Measurements from ENCODE around the gene S100A7.
"Not testable (repeated sequence)": the region's sequence is repeated elsewhere in the genome, so short reads cannot be mapped to it uniquely, and the experiment has no call there.

The S100A7 gene

DNA sequence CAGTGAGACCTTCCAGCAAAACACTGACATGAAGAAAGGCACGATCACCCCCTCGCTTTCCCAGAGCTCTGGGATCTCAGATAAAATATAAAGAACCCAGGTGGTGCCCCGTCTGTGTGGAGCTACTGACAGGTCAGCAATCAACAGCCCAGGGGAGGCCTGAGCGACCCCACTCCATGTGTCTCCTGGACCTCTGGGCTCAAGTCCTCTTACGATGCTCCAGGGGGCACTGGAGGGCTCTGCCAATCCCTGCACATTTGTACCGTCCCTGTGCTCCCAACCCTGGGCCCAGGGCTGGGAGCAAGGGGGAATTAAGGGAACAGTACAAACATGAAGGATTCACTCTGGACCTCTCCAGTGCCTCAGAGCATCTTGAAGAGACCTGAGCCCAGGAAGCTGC, 31.7 kb downstream of the S100A7 start:
- no peaks in the 10 kb centered on the region for H3K4me1 ChIP-seq (ENCODE audit: control insufficient read depth, insufficient read depth, low read length)
- no peaks in the 10 kb centered on the region for H3K27me3 ChIP-seq (ENCODE audit: control insufficient read depth, insufficient read depth, low read length)
- H3K4me3 ChIP-seq (ENCODE audit: low read depth, low read length), result no peak overlapping the region
- no peak overlapping the region for H3K9ac ChIP-seq (ENCODE audit: low read depth, low read length)
- H3K36me3 ChIP-seq (ENCODE audit: control insufficient read depth, insufficient read depth, low read length), result no peaks in the 10 kb centered on the region
- no peaks in the 10 kb centered on the region for H3K9me3 ChIP-seq (ENCODE audit: control insufficient read depth, insufficient read depth, low read length)

DNA sequence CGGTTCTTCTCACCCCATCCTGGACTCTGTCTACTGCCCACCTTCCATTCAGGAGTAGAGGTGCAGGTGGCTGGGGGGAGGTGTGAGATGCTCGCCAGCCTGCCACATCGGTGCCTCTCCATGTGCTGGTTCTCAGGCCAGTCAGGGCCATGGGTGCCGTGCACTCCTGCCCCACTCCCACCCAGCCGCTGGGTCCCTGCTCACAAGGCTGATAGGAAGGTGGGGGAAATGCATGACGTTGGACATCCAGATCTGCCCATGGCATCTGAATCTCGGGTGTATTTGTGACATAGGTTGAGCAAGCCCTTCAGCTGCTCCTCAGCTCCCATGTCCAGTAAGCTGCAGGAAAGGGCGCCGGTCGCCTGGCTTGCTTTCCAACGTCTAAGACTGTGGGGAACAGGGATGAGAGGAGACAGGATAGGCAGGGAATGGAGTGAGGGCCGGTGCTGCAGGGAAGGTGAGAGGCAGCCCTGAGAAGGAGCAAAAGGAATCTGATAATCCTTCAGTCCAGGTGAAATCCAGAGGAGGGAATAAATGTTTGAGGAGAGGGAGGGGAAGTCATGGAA, 32.3 kb downstream of the S100A7 start:
- Histone ChIP-seq H3K9ac (ENCODE audit: low read depth, low read length) (no peak overlapping the region), H3K4me3 (ENCODE audit: low read depth, low read length) (no peak overlapping the region), H3K9me3 (ENCODE audit: control insufficient read depth, insufficient read depth, low read length) (no peaks in the 10 kb centered on the region), H3K36me3 (ENCODE audit: control insufficient read depth, insufficient read depth, low read length) (no peaks in the 10 kb centered on the region), H3K4me1 (ENCODE audit: control insufficient read depth, insufficient read depth, low read length) (no peaks in the 10 kb centered on the region), H3K27me3 (ENCODE audit: control insufficient read depth, insufficient read depth, low read length) (no peaks in the 10 kb centered on the region)

- Histone ChIP-seq H3K9me3 (ENCODE audit: control insufficient read depth, insufficient read depth, low read length) (no peaks in the 10 kb centered on the region), H3K4me1 (ENCODE audit: control insufficient read depth, insufficient read depth, low read length) (no peaks in the 10 kb centered on the region), H3K27me3 (ENCODE audit: control insufficient read depth, insufficient read depth, low read length) (no peaks in the 10 kb centered on the region), H3K9ac (ENCODE audit: low read depth, low read length) (no peak overlapping the region), H3K36me3 (ENCODE audit: control insufficient read depth, insufficient read depth, low read length) (no peaks in the 10 kb centered on the region), H3K4me3 (ENCODE audit: low read depth, low read length) (no peak overlapping the region)
These were observed 33.6 kb downstream of the S100A7 start for GRCh38 chr1:153426809-153427208.

DNA sequence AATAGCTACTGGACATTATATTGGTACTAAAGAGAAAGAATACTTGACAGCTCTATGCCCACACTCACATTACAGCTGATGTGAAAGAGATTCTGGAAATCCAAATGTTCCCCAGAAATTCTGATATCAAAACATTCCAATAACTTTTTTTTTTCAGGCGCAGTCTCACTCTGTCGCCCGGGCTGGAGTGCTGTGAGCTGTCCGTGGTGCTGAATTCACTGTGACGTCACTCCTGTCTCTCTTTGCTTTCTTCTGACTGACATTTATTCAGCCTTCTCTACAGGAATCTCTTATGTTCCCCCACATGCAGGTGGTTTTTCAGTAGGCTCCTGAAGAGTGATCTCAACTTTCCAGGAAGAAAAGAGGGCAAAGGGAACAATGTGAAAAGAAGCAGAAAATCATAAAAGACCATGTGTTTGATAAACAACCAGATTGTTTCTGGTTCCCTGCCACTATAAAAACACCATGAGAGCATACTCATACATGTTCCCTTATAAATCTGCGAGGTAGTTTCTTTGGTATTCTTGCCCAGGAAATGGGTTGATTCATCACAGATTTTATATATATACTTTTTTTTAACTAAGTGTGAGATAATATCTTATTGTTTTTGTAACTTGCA, 37.9 kb downstream of the S100A7 start:
- no peaks in the 10 kb centered on the region for H3K27me3 ChIP-seq (ENCODE audit: control insufficient read depth, insufficient read depth, low read length)

DNA sequence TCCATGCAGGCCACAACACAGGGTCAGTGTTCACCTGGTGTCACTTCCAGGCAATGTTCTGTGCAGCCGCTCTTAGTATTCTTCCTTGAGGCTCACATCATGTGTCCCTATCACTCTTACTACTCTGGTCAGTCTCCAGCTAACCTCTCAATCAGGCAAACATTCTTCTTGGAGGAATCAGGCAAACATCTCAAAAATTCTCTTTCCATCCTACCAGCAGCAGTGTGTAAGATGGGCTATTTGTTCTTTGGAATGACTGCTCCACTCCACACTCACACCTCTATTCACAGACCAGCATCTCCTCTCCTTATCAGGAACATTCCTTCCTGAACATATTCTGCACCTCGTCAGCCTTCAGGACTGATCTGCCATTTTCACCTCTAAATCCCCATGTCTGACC, 40.1 kb downstream of the S100A7 start:
- H3K27me3 ChIP-seq (ENCODE audit: control insufficient read depth, insufficient read depth, low read length), result no peaks in the 10 kb centered on the region
- H3K4me1 ChIP-seq (ENCODE audit: control insufficient read depth, insufficient read depth, low read length), result no peaks in the 10 kb centered on the region
- H3K36me3 ChIP-seq (ENCODE audit: control insufficient read depth, insufficient read depth, low read length), result no peaks in the 10 kb centered on the region
- no peaks in the 10 kb centered on the region for H3K9me3 ChIP-seq (ENCODE audit: control insufficient read depth, insufficient read depth, low read length)
- H3K4me3 ChIP-seq (ENCODE audit: low read depth, low read length), result no peak overlapping the region
- H3K9ac ChIP-seq (ENCODE audit: low read depth, low read length), result no peak overlapping the region

More for the DNA sequence above, 37.9 kb downstream of the S100A7 start:
- Histone ChIP-seq H3K36me3 (ENCODE audit: control insufficient read depth, insufficient read depth, low read length) (no peaks in the 10 kb centered on the region), H3K9me3 (ENCODE audit: control insufficient read depth, insufficient read depth, low read length) (no peaks in the 10 kb centered on the region), H3K9ac (ENCODE audit: low read depth, low read length) (no peak overlapping the region), H3K4me3 (ENCODE audit: low read depth, low read length) (no peak overlapping the region), H3K4me1 (ENCODE audit: control insufficient read depth, insufficient read depth, low read length) (no peaks in the 10 kb centered on the region)

DNA sequence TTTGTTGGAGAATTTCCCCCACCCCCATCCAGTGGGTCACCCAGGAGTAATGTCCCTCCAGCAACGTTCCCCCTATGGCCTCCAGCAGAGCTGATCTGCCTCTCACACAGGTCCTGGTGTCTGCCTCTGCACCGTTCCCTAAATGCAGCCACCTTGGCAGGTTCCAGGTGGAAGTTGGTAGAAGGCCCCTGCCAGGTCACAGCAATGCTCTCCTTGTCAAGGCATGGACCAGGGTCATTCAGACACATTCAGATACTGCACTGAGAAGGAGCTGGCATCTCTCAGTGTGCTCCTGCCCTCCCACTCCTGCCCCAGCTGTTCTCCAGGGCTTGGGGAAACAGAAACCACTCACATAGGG, 41.0 kb downstream of the S100A7 start:
- not testable (repeated sequence) for H3K27me3 ChIP-seq (ENCODE audit: control insufficient read depth, insufficient read depth, low read length); H3K9me3 ChIP-seq (ENCODE audit: control insufficient read depth, insufficient read depth, low read length); H3K4me1 ChIP-seq (ENCODE audit: control insufficient read depth, insufficient read depth, low read length); H3K4me3 ChIP-seq (ENCODE audit: low read depth, low read length); H3K9ac ChIP-seq (ENCODE audit: low read depth, low read length); H3K36me3 ChIP-seq (ENCODE audit: control insufficient read depth, insufficient read depth, low read length)

GRCh38 chr1:153418758-153419435, 41.6 kb downstream of the S100A7 start:
- not testable (repeated sequence) for H3K9me3 ChIP-seq (ENCODE audit: control insufficient read depth, insufficient read depth, low read length); H3K9ac ChIP-seq (ENCODE audit: low read depth, low read length); H3K36me3 ChIP-seq (ENCODE audit: control insufficient read depth, insufficient read depth, low read length); H3K4me3 ChIP-seq (ENCODE audit: low read depth, low read length); H3K27me3 ChIP-seq (ENCODE audit: control insufficient read depth, insufficient read depth, low read length); H3K4me1 ChIP-seq (ENCODE audit: control insufficient read depth, insufficient read depth, low read length)

GRCh38 chr1:153417136-153417888, 43.1 kb downstream of the S100A7 start:
- no peaks in the 10 kb centered on the region for H3K4me1 ChIP-seq (ENCODE audit: control insufficient read depth, insufficient read depth, low read length)
- no peak overlapping the region for H3K4me3 ChIP-seq (ENCODE audit: low read depth, low read length)
- H3K27me3 ChIP-seq (ENCODE audit: control insufficient read depth, insufficient read depth, low read length), result no peaks in the 10 kb centered on the region
- H3K9me3 ChIP-seq (ENCODE audit: control insufficient read depth, insufficient read depth, low read length), result no peaks in the 10 kb centered on the region
- no peak overlapping the region for H3K9ac ChIP-seq (ENCODE audit: low read depth, low read length)
- no peaks in the 10 kb centered on the region for H3K36me3 ChIP-seq (ENCODE audit: control insufficient read depth, insufficient read depth, low read length)

- H3K4me3 ChIP-seq (ENCODE audit: low read depth, low read length), result no peak within 1 kb of the TSS
- H3K9ac ChIP-seq (ENCODE audit: low read depth, low read length), result no peak within 1 kb of the TSS
- no peaks in the 10 kb centered on the region for H3K27me3 ChIP-seq (ENCODE audit: control insufficient read depth, insufficient read depth, low read length)
- H3K4me1 ChIP-seq (ENCODE audit: control insufficient read depth, insufficient read depth, low read length), result no peaks in the 10 kb centered on the region
- H3K36me3 ChIP-seq (ENCODE audit: control insufficient read depth, insufficient read depth, low read length), result no peaks in the 10 kb centered on the region
- H3K9me3 ChIP-seq (ENCODE audit: control insufficient read depth, insufficient read depth, low read length), result no peaks in the 10 kb centered on the region
These were observed 44.4 kb downstream of the S100A7 start, which contains the start of gene S100A7A for GRCh38 chr1:153415850-153416570. S100A7A (plus strand) TSS chr1:153416520; CDS start chr1:153418083, 1,563 bp downstream.

DNA sequence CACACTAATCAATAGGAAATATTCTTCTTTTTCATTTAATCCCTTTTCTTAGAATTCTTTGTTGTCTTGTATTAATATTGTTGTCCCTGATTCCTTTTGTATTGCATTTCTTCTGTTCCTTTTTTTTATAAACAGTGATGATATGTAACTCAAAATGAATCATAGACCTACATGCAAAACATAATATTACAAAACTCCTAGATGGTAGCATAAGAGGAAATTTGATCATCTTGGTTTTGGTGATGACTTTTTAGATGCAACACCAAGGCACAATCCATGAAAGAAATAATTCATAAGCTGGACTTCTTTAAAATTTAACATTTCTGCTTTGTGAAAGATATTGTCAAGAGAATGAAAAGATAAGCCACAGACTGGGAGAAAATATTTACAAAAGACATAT, 46.5 kb downstream of the S100A7 start:
- H3K4me1 ChIP-seq (ENCODE audit: control insufficient read depth, insufficient read depth, low read length); H3K9me3 ChIP-seq (ENCODE audit: control insufficient read depth, insufficient read depth, low read length); H3K27me3 ChIP-seq (ENCODE audit: control insufficient read depth, insufficient read depth, low read length); H3K9ac ChIP-seq (ENCODE audit: low read depth, low read length); H3K4me3 ChIP-seq (ENCODE audit: low read depth, low read length); H3K36me3 ChIP-seq (ENCODE audit: control insufficient read depth, insufficient read depth, low read length): not testable (repeated sequence)

All from iPS-15b (cell line).